H9 (cell line): Measurements from ENCODE around the gene KIFC3. TPM values are rescaled to one million over a fixed set of nuclear protein-coding genes. Genes with fewer than 3 reads are reported as not detected.

Experiments used
- DNase-seq: peaks from one replicate; pipeline ENCODE4 v3.0.0-alpha.2; 2017
- H2AFZ ChIP-seq: one replicate; pipeline ENCODE4 v1.6.1; 2013; ENCODE audit warnings: mild to moderate bottlenecking, low read length, control low read depth, moderate library complexity
- H2AK5ac ChIP-seq: 2 replicates; pipeline ENCODE4 v1.6.1; 2013; ENCODE audit warnings: low read length, control low read depth, mixed read lengths; ENCODE audit not compliant: insufficient read length
- H2BK120ac ChIP-seq: one replicate; pipeline ENCODE4 v1.6.1; 2013; ENCODE audit warnings: low read depth, mild to moderate bottlenecking, low read length, control low read depth, inconsistent platforms; ENCODE audit not compliant: poor library complexity, severe bottlenecking
- H2BK12ac ChIP-seq: 2 replicates; pipeline ENCODE4 v1.6.1; 2013; ENCODE audit warnings: low read length, control low read depth, mixed read lengths, low read depth; ENCODE audit not compliant: insufficient read length
- H2BK15ac ChIP-seq: 2 replicates; pipeline ENCODE4 v1.6.1; 2013; ENCODE audit warnings: low read depth, low read length, control low read depth
- H2BK20ac ChIP-seq: one replicate; pipeline ENCODE4 v1.6.1; 2013; ENCODE audit warnings: low read depth, mild to moderate bottlenecking, low read length, control low read depth, inconsistent platforms; ENCODE audit not compliant: poor library complexity, severe bottlenecking
- H2BK5ac ChIP-seq: 2 replicates; pipeline ENCODE4 v1.6.1; 2013; ENCODE audit warnings: low read length, control low read depth, mixed read lengths; ENCODE audit not compliant: insufficient read length
- H3K14ac ChIP-seq: 2 replicates; pipeline ENCODE4 v1.6.1; 2013; ENCODE audit warnings: low read length, control low read depth; ENCODE audit not compliant: insufficient read depth
- H3K18ac ChIP-seq: 2 replicates; pipeline ENCODE4 v1.6.1; 2013; ENCODE audit warnings: low read depth, mild to moderate bottlenecking, mixed read lengths, low read length, control low read depth; ENCODE audit not compliant: insufficient read length
- H3K23ac ChIP-seq: 2 replicates; pipeline ENCODE4 v1.6.1; 2013; ENCODE audit warnings: low read length, control low read depth, mixed read lengths, low read depth; ENCODE audit not compliant: insufficient read length
- H3K23me2 ChIP-seq: 2 replicates; pipeline ENCODE4 v1.6.1; 2013; ENCODE audit warnings: low read depth, mild to moderate bottlenecking, mixed read lengths, low read length, control low read depth; ENCODE audit not compliant: insufficient read length, poor library complexity, severe bottlenecking
- H3K27ac ChIP-seq: 2 replicates; pipeline ENCODE4 v1.5.1; 2013; ENCODE audit warnings: low read length, control low read depth, mixed read lengths, low read depth; ENCODE audit not compliant: insufficient read length
- H3K27me3 ChIP-seq: 2 replicates; pipeline ENCODE4 v1.6.1; 2013; ENCODE audit warnings: low read length, control low read depth, inconsistent platforms; ENCODE audit not compliant: insufficient read depth
- H3K4ac ChIP-seq: 2 replicates; pipeline ENCODE4 v1.6.1; 2013; ENCODE audit warnings: low read depth, mild to moderate bottlenecking, control low read depth, inconsistent platforms, low read length, moderate library complexity
- H3K4me1 ChIP-seq: 2 replicates; pipeline ENCODE4 v1.6.1; 2013; ENCODE audit warnings: low read length, control low read depth, inconsistent platforms; ENCODE audit not compliant: insufficient read depth
- H3K4me2 ChIP-seq: 2 replicates; pipeline ENCODE4 v1.6.1; 2013; ENCODE audit warnings: low read length, control low read depth, mixed read lengths; ENCODE audit not compliant: insufficient read length, insufficient read depth
- H3K56ac ChIP-seq: 2 replicates; pipeline ENCODE4 v1.6.1; 2013; ENCODE audit warnings: low read depth, mild to moderate bottlenecking, mixed read lengths, low read length, control low read depth; ENCODE audit not compliant: insufficient read length
- H3K79me1 ChIP-seq: 2 replicates; pipeline ENCODE4 v1.6.1; 2013; ENCODE audit warnings: low read depth, mild to moderate bottlenecking, moderate library complexity, low read length, control low read depth, inconsistent platforms; ENCODE audit not compliant: insufficient read depth, poor library complexity, severe bottlenecking
- H3K79me2 ChIP-seq: 2 replicates; pipeline ENCODE4 v1.6.1; 2013; ENCODE audit warnings: low read length, control low read depth, inconsistent platforms; ENCODE audit not compliant: insufficient read depth
- H3K9ac ChIP-seq: 2 replicates; pipeline ENCODE4 v1.6.1; 2013; ENCODE audit warnings: low read length, control low read depth, mixed read lengths; ENCODE audit not compliant: insufficient read length; ENCODE audit errors: extremely low read depth
- H3K9me3 ChIP-seq: one replicate; pipeline ENCODE4 v1.6.1; 2013; ENCODE audit warnings: low read depth, low read length, inconsistent platforms; ENCODE audit not compliant: control insufficient read depth
- H3T11ph ChIP-seq: one replicate; pipeline ENCODE4 v1.6.1; 2013; ENCODE audit warnings: mild to moderate bottlenecking, low read length, control low read depth, inconsistent platforms
- H4K20me1 ChIP-seq: one replicate; pipeline ENCODE4 v1.6.1; 2013; ENCODE audit not compliant: control insufficient read depth, insufficient read length, insufficient read depth
- H4K5ac ChIP-seq: 2 replicates; pipeline ENCODE4 v1.6.1; 2013; ENCODE audit warnings: low read depth, mild to moderate bottlenecking, mixed read lengths, low read length, control low read depth; ENCODE audit not compliant: insufficient read length
- H4K8ac ChIP-seq: replicated peaks from 2 replicates; pipeline ENCODE4 v1.6.1; 2013; ENCODE audit warnings: low read length, control low read depth, mixed read lengths, low read depth; ENCODE audit not compliant: insufficient read length
- H4K91ac ChIP-seq: 2 replicates; pipeline ENCODE4 v1.6.1; 2013; ENCODE audit warnings: low read depth, mild to moderate bottlenecking, moderate library complexity, mixed read lengths, low read length, control low read depth; ENCODE audit not compliant: insufficient read length
- H3K27ac Mint-ChIP-seq, 3 experiments: 2 replicates in 2 of 3; 3 replicates in 1 of 3; pipeline ENCODE4 v1.8.0; 2020 to 2021; ENCODE audit warnings: mixed read lengths in 3 of 3, mild to moderate bottlenecking in 1 of 3, moderate library complexity in 1 of 3
- H3K27me3 Mint-ChIP-seq: 2 replicates; pipeline ENCODE4 v1.8.0; 2021; ENCODE audit warnings: low read depth, mild to moderate bottlenecking, moderate library complexity, mixed read lengths
- H3K36me3 Mint-ChIP-seq, 3 experiments: 2 replicates in 2 of 3; 3 replicates in 1 of 3; pipeline ENCODE4 v1.8.0; 2020 to 2021; ENCODE audit warnings: low read depth in 3 of 3, mixed read lengths in 3 of 3; ENCODE audit not compliant: insufficient read depth in 1 of 3
- H3K4me1 Mint-ChIP-seq, 2 experiments: 2 replicates each; pipeline ENCODE4 v1.8.0; 2020; ENCODE audit warnings: mixed read lengths in 2 of 2
- H3K4me3 Mint-ChIP-seq, 2 experiments: 2 replicates in 1 of 2; 3 replicates in 1 of 2; pipeline ENCODE4 v1.8.0; 2020 to 2021; ENCODE audit warnings: mild to moderate bottlenecking in 2 of 2, mixed read lengths in 2 of 2, moderate library complexity in 1 of 2
- H3K9me3 Mint-ChIP-seq, 2 experiments: 2 replicates in 1 of 2; 3 replicates in 1 of 2; pipeline ENCODE4 v1.8.0; 2020; ENCODE audit warnings: mild to moderate bottlenecking in 2 of 2, mixed read lengths in 2 of 2, moderate library complexity in 1 of 2
- WGBS: extraction: QIAGEN DNeasy Blood & Tissue Kit; methylation state at CpG from one replicate; pipeline ENCODE4 v1.1.7; 2013; ENCODE audit warnings: missing lambda C conversion rate, low lambda C conversion rate, mixed read lengths; ENCODE audit not compliant: insufficient read length; ENCODE audit errors: extremely low coverage; 5-methylcytosine and 5-hydroxymethylcytosine counted together
- total RNA-seq: library from RNA; stranded (reverse); gene quantifications from 2 replicates; pipeline ENCODE4 v1.2.1, GENCODE V29; 2021
- TF ChIP-seq, protein P1 (sequence below): fragments of 200-600 bp; sonication (generic); conservative IDR thresholded peaks from 3 replicates; pipeline ENCODE4 v1.8.0; 2021; ENCODE audit warnings: antibody characterized with exemption, mild to moderate bottlenecking

Gene KIFC3
- total RNA-seq, 1 experiment from 2014 or later: 5.0 TPM

DNA sequence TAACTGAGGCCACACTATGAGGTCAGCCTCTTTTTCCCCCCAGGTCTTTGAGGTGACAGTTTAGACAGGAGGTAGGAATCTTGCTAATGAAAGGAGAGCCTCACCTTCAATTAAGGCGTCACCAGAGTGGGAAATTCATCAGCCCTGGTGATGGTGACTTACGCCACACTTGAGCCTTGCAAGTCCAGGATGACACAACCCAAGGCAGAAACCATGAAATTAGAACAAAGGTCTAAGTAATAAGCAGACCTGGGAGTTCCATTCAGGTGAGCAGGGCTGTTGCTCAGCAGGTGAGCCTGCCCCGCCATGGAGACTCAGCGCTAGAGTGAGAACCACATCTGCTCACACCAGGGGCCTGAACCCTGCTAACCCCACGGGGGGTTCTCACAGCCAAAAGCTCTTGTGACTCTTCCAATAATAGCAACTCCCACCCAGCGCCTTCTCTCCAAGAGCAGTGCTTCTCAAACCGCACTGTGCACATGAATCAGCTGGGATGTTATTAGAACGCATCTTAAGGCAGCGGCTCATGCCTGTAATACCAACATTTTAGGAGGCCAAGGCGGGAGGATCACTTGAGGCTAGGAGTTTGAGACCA lies 28.7 kb upstream of the KIFC3 start:
- H3K27ac ChIP-seq: no peak overlapping the region
- H3K79me1 ChIP-seq: no peaks in the 10 kb centered on the region
- Mint-ChIP-seq H3K9me3 (no peaks in the 10 kb centered on the region), H3K4me1 (peaks cover 8 to 10% of the 10 kb centered on the region in 2 experiments), H3K36me3 (no peaks in the 10 kb centered on the region), H3K27ac (no peak overlapping the region; a peak in 1 of 7 replicates), H3K27me3 (peaks cover 2% of the 10 kb centered on the region; the same call in 1 of the 2 replicates), H3K4me3 (no peak overlapping the region)
- no peaks in the 10 kb centered on the region for H3K27me3 ChIP-seq
- TF ChIP-seq, protein P1, sequence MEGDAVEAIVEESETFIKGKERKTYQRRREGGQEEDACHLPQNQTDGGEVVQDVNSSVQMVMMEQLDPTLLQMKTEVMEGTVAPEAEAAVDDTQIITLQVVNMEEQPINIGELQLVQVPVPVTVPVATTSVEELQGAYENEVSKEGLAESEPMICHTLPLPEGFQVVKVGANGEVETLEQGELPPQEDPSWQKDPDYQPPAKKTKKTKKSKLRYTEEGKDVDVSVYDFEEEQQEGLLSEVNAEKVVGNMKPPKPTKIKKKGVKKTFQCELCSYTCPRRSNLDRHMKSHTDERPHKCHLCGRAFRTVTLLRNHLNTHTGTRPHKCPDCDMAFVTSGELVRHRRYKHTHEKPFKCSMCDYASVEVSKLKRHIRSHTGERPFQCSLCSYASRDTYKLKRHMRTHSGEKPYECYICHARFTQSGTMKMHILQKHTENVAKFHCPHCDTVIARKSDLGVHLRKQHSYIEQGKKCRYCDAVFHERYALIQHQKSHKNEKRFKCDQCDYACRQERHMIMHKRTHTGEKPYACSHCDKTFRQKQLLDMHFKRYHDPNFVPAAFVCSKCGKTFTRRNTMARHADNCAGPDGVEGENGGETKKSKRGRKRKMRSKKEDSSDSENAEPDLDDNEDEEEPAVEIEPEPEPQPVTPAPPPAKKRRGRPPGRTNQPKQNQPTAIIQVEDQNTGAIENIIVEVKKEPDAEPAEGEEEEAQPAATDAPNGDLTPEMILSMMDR: no peak
- DNase-seq: no peak
- H2BK15ac ChIP-seq: no peak overlapping the region
- H4K20me1 ChIP-seq: no peaks in the 10 kb centered on the region
- H3K79me2 ChIP-seq: no peaks in the 10 kb centered on the region
- H3K14ac ChIP-seq: no peak overlapping the region
- no peak overlapping the region for H3K4me2 ChIP-seq
- no peak overlapping the region; the same call in 1 of the 2 replicates for H3K4ac ChIP-seq
- H3K9me3 ChIP-seq: no peaks in the 10 kb centered on the region
- no CpG with 5 or more reads among the region's 10 CpGs for WGBS
- H2BK5ac ChIP-seq: no peak overlapping the region
- H2BK12ac ChIP-seq: no peak overlapping the region
- H2BK20ac ChIP-seq: no peak overlapping the region
- H4K8ac ChIP-seq: no peak overlapping the region
- no peak overlapping the region for H3T11ph ChIP-seq
- H2BK120ac ChIP-seq: no peak overlapping the region
- H3K23me2 ChIP-seq: no peaks in the 10 kb centered on the region
- H3K23ac ChIP-seq: no peak overlapping the region
- no peak overlapping the region for H2AK5ac ChIP-seq
- no peak overlapping the region for H2AFZ ChIP-seq
- H3K9ac ChIP-seq: no peak overlapping the region
- H4K91ac ChIP-seq: no peak overlapping the region
- no peak overlapping the region for H4K5ac ChIP-seq
- H3K56ac ChIP-seq: no peak overlapping the region
- no peak overlapping the region for H3K18ac ChIP-seq
- H3K4me1 ChIP-seq: no peaks in the 10 kb centered on the region
